K562 (cell line): Measurements from ENCODE around the gene MPC1. TPM values are rescaled to one million over a fixed set of nuclear protein-coding genes. Genes with fewer than 3 reads are reported as not detected.

Experiments used
- ATF7 ChIP-seq: fragments of 450-650 bp; IDR thresholded peaks from 2 replicates; pipeline ENCODE4 v1.7.1; 2014; ENCODE audit warnings: mild to moderate bottlenecking, moderate library complexity
- BCOR ChIP-seq: fragments of 450-650 bp; IDR thresholded peaks from 2 replicates; pipeline ENCODE4 v1.6.1; 2016
- CBX1 ChIP-seq: sonication (generic); IDR thresholded peaks from 2 replicates; pipeline ENCODE4 v1.6.1; 2016; ENCODE audit warnings: antibody characterized with exemption, low read depth, mild to moderate bottlenecking
- COPS2 ChIP-seq: fragments of 450-650 bp; conservative IDR thresholded peaks from 2 replicates; pipeline ENCODE4 v1.6.1; 2016; ENCODE audit warnings: mild to moderate bottlenecking, moderate library complexity
- ZNF316 ChIP-seq: fragments of 450-650 bp; IDR thresholded peaks from 2 replicates; pipeline ENCODE4 v1.6.1; 2016
- ZNF408 ChIP-seq: fragments of 250-450 bp; sonication (Bioruptor Pico); IDR thresholded peaks from 2 replicates; pipeline ENCODE4 v1.4.0; 2020; ENCODE audit warnings: low read depth, mild to moderate bottlenecking, moderate library complexity
- ZNF668 ChIP-seq: fragments of 250-450 bp; sonication (Bioruptor Pico); IDR thresholded peaks from 2 replicates; pipeline ENCODE4 v1.8.0; 2022; ENCODE audit warnings: mild to moderate bottlenecking, inconsistent platforms
- polyA plus RNA-seq, 8 experiments: library from polyadenylated mRNA; depleted of rRNA in 4 of 8; stranded (reverse) in 5 of 8; unstranded in 3 of 8; fragments of >200 nt; fragmentation: Nextera tagmentation in 2 of 8; fragmentation: Illumina TruSeq in 1 of 8; extraction: Ambion mirVana in 2 of 8; extraction: Trizol in 1 of 8; gene quantifications; 2 replicates each; pipeline versions ENCODE4 v1.2.1 to v1.2.3, GENCODE V29; 2011 to 2014; ENCODE audit warnings: inconsistent platforms in 1 of 8, missing spikeins in 1 of 8
- total RNA-seq, 7 experiments: library from RNA; depleted of rRNA in 6 of 7; stranded (reverse); fragments of >200 nt in 6 of 7; fragmentation: Illumina TruSeq in 2 of 7; extraction: Trizol in 2 of 7; gene quantifications; 2 replicates each; pipeline versions ENCODE4 v1.2.1 to v1.2.3, GENCODE V29; 2011 to 2021; ENCODE audit warnings: low replicate concordance in 1 of 7
- TF ChIP-seq, protein P1 (sequence below): fragments of 200-600 bp; sonication (generic); IDR thresholded peaks from one replicate; pipeline ENCODE4 v1.6.1; 2012; ENCODE audit warnings: mild to moderate bottlenecking, low read depth, low read length, inconsistent platforms
- TF ChIP-seq, protein P2 (sequence below): fragments of 200-800 bp; sonication (Bioruptor generic); IDR thresholded peaks from 2 replicates; pipeline ENCODE4 v1.6.1; 2017; ENCODE audit warnings: missing genetic modification characterization, missing compliant biosample characterization
- TF ChIP-seq, protein P3 (sequence below): fragments of 450-650 bp; conservative IDR thresholded peaks from 2 replicates; pipeline ENCODE4 v1.6.1; 2016; ENCODE audit warnings: missing genetic modification characterization, low read depth, mild to moderate bottlenecking, missing compliant biosample characterization, moderate library complexity
- TF ChIP-seq, protein P4 (sequence below): IDR thresholded peaks from 2 replicates; pipeline ENCODE4 v1.6.1; 2011; ENCODE audit not compliant: insufficient read length; ENCODE audit errors: extremely low read depth

Gene MPC1
- total and polyA plus RNA-seq, 9 of the 15 experiments (the other 6 are each of a cell fraction or from before 2014, with no cell fraction given), result 78.6 to 185 (median 138) TPM

DNA sequence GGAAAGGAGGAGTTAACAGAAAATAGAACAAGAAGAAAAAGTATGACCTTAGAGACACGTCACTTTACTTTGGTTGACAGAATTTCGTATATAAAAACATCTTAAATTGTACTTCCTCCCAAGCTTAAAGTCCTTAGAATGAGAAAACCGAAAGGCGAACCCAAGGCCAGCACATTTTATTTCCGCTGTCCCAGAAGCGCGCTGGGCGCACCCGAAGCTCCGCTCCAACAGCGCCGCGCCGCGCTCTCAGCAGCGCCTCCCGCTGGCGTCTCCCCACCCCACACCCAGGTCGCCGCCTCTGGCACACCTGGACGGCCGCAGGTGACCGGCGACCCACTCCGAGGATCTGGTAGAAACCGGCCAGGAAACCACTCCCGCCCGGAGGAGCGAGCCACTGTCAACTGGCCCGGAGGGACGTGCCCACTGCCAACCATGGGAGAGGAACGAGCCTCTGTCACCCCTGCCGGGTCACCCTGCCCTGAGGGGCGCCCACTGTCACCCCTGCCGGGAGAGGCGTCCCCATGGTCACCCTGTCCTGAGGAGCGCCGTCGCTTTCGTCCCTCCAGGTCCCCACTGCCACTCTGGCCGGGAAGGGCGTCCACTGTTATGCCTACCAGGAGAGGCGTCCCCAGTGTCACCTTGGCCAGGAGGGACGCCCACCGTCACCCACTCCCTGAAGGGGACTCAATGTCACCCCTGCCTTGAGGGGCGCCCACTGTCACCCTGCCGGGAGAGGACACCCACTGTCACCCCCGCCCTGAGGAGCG, 824 bp downstream of the MPC1 start (continued):
- TF ChIP-seq, protein P1, sequence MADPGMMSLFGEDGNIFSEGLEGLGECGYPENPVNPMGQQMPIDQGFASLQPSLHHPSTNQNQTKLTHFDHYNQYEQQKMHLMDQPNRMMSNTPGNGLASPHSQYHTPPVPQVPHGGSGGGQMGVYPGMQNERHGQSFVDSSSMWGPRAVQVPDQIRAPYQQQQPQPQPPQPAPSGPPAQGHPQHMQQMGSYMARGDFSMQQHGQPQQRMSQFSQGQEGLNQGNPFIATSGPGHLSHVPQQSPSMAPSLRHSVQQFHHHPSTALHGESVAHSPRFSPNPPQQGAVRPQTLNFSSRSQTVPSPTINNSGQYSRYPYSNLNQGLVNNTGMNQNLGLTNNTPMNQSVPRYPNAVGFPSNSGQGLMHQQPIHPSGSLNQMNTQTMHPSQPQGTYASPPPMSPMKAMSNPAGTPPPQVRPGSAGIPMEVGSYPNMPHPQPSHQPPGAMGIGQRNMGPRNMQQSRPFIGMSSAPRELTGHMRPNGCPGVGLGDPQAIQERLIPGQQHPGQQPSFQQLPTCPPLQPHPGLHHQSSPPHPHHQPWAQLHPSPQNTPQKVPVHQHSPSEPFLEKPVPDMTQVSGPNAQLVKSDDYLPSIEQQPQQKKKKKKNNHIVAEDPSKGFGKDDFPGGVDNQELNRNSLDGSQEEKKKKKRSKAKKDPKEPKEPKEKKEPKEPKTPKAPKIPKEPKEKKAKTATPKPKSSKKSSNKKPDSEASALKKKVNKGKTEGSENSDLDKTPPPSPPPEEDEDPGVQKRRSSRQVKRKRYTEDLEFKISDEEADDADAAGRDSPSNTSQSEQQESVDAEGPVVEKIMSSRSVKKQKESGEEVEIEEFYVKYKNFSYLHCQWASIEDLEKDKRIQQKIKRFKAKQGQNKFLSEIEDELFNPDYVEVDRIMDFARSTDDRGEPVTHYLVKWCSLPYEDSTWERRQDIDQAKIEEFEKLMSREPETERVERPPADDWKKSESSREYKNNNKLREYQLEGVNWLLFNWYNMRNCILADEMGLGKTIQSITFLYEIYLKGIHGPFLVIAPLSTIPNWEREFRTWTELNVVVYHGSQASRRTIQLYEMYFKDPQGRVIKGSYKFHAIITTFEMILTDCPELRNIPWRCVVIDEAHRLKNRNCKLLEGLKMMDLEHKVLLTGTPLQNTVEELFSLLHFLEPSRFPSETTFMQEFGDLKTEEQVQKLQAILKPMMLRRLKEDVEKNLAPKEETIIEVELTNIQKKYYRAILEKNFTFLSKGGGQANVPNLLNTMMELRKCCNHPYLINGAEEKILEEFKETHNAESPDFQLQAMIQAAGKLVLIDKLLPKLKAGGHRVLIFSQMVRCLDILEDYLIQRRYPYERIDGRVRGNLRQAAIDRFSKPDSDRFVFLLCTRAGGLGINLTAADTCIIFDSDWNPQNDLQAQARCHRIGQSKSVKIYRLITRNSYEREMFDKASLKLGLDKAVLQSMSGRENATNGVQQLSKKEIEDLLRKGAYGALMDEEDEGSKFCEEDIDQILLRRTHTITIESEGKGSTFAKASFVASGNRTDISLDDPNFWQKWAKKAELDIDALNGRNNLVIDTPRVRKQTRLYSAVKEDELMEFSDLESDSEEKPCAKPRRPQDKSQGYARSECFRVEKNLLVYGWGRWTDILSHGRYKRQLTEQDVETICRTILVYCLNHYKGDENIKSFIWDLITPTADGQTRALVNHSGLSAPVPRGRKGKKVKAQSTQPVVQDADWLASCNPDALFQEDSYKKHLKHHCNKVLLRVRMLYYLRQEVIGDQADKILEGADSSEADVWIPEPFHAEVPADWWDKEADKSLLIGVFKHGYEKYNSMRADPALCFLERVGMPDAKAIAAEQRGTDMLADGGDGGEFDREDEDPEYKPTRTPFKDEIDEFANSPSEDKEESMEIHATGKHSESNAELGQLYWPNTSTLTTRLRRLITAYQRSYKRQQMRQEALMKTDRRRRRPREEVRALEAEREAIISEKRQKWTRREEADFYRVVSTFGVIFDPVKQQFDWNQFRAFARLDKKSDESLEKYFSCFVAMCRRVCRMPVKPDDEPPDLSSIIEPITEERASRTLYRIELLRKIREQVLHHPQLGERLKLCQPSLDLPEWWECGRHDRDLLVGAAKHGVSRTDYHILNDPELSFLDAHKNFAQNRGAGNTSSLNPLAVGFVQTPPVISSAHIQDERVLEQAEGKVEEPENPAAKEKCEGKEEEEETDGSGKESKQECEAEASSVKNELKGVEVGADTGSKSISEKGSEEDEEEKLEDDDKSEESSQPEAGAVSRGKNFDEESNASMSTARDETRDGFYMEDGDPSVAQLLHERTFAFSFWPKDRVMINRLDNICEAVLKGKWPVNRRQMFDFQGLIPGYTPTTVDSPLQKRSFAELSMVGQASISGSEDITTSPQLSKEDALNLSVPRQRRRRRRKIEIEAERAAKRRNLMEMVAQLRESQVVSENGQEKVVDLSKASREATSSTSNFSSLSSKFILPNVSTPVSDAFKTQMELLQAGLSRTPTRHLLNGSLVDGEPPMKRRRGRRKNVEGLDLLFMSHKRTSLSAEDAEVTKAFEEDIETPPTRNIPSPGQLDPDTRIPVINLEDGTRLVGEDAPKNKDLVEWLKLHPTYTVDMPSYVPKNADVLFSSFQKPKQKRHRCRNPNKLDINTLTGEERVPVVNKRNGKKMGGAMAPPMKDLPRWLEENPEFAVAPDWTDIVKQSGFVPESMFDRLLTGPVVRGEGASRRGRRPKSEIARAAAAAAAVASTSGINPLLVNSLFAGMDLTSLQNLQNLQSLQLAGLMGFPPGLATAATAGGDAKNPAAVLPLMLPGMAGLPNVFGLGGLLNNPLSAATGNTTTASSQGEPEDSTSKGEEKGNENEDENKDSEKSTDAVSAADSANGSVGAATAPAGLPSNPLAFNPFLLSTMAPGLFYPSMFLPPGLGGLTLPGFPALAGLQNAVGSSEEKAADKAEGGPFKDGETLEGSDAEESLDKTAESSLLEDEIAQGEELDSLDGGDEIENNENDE, result no peak
- TF ChIP-seq ZNF668 (CRISPR knock-in tag), result no peak
- TF ChIP-seq, protein P2, sequence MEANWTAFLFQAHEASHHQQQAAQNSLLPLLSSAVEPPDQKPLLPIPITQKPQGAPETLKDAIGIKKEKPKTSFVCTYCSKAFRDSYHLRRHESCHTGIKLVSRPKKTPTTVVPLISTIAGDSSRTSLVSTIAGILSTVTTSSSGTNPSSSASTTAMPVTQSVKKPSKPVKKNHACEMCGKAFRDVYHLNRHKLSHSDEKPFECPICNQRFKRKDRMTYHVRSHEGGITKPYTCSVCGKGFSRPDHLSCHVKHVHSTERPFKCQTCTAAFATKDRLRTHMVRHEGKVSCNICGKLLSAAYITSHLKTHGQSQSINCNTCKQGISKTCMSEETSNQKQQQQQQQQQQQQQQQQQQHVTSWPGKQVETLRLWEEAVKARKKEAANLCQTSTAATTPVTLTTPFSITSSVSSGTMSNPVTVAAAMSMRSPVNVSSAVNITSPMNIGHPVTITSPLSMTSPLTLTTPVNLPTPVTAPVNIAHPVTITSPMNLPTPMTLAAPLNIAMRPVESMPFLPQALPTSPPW (CRISPR knock-in tag), result no peak
- TF ChIP-seq COPS2, result no peak
- TF ChIP-seq, protein P3, sequence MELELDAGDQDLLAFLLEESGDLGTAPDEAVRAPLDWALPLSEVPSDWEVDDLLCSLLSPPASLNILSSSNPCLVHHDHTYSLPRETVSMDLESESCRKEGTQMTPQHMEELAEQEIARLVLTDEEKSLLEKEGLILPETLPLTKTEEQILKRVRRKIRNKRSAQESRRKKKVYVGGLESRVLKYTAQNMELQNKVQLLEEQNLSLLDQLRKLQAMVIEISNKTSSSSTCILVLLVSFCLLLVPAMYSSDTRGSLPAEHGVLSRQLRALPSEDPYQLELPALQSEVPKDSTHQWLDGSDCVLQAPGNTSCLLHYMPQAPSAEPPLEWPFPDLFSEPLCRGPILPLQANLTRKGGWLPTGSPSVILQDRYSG (tag), result no peak
- TF ChIP-seq ATF7, result 0 out of 2 replicates have a peak, but pooled peaks have one; percentile 25
- TF ChIP-seq BCOR, result peak; percentile 63; the same call in 1 of the 2 replicates
- peak; percentile 56; the same call in 1 of the 2 replicates for TF ChIP-seq CBX1
- TF ChIP-seq, protein P4, sequence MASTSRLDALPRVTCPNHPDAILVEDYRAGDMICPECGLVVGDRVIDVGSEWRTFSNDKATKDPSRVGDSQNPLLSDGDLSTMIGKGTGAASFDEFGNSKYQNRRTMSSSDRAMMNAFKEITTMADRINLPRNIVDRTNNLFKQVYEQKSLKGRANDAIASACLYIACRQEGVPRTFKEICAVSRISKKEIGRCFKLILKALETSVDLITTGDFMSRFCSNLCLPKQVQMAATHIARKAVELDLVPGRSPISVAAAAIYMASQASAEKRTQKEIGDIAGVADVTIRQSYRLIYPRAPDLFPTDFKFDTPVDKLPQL, result no peak
- TF ChIP-seq ZNF408 (CRISPR knock-in tag), result no peak
- no peak for TF ChIP-seq ZNF316
